ENCODE data around the gene TCL1A.

GRCh38 chr14:95659990-95660385 lies 53.9 kb downstream of the TCL1A start:
- TF ChIP-seq CTCF (IDR thresholded peaks at IDR 0.05) (no peak), EZH2phosphoT487 (IDR thresholded peaks at IDR 0.05) (no peak), EZH2 (IDR thresholded peaks at IDR 0.05) (no peak)

All from neural progenitor cell (in vitro differentiated cells).